SK-MEL-5 (cell line): ENCODE data around the gene TBXAS1. TPM values are rescaled to one million over a fixed set of nuclear protein-coding genes. Genes with fewer than 3 reads are reported as not detected.

Experiments
- DNase-seq: peaks from one replicate; pipeline ENCODE4 v3.0.0-alpha.2; 2016; ENCODE audit warnings: low read depth, low spot score
- in situ Hi-C: cut with HindIII; loops from 2 replicates; pipeline ENCODE4 v1.10.0; 2016; ENCODE audit warnings: low sequenced_read_pairs, high pct_unique_total_duplicates, low pct_unique_long_range_greater_than_20kb
- total RNA-seq: library from RNA; depleted of rRNA; stranded (reverse); fragments of >200 nt; shearing (Covaris generic); gene quantifications from 2 replicates; pipeline ENCODE4 v1.2.3, GENCODE V29; 2014

TBXAS1 gene
- total RNA-seq, 1 experiment from 2014 or later = 3.4 TPM

DNA sequence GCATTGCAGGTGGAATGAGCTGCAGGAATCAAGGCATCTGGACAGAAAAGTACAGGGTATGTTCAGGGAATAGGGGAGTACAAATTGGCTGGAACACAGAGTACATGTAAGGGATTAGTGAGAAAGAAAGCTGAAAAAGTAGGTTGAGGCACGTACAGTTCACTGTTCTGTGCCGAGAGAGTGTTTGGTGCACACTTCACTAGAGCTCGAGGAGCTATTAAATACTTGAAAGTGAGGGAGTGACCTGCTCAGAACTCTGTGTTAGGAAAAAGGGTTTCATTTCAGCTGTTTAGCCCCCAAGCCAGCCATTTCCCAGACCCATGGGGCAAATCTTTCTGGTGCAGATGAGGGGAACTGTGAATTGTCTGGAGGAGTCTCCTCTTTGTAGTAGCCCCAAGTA, 115.2 kb downstream of the TBXAS1 start:
- no peak for DNase-seq
- in situ Hi-C loops = no loop called here

DNA sequence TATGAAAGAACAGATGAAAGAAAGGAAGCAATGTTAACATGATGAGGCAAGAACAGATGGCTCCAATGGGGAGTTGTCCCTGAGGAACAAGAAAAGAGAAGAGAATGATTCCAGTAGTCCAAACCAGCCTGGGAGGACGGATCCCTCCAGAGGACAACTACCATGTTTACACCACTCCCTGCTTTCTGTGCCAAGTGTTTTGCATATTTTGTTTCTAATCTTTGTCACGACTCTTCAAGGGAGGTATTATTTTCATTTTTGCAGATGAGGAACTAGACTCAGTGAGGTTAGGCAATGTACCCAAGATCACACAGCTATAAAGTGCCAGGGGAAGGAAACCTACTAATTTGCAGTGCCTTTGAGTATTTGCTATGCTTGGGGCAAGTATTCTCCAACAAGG, 117.5 kb downstream of the TBXAS1 start:
- in situ Hi-C loops = no loop called here
- DNase-seq = no peak

DNA sequence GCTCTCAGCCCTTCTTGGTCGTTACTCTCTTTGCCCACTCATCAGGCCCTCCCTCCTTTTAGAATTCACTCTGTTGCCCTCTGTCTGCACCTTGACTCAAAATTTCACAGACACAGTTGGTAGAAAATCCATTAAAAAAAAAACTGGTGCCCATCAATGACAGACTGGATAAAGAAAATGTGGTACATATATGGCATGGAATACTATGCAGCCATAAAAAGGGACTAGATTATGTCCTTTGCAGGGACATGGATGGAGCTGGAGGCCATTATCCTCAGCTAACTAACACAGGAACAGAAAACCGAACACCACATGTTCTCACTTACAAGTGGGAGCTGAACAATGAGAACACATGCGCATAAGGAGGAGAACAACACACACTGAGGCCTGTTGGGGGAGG, 118.0 kb downstream of the TBXAS1 start:
- no peak for DNase-seq
- in situ Hi-C loops = no loop called here

DNA sequence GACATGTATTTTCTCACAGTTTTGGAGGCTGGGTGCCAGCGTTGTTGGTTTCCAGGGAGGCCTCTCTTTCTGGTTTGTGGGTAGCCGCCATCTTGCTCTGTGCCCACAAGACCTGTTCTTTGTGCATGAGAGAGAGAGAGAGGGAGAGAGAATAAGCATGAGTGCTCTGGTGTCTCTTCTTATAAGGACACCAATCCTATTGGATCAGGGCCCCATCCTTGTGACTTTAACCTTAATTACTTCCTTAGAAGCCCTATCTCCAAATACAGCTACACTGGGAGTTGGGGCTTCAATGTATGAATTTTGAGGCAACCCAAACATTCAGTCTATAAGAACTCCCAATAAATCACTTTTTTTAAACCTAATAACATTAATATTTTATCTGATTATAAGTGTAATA, 119.1 kb downstream of the TBXAS1 start:
- in situ Hi-C loops = no loop called here
- DNase-seq = no peak

DNA sequence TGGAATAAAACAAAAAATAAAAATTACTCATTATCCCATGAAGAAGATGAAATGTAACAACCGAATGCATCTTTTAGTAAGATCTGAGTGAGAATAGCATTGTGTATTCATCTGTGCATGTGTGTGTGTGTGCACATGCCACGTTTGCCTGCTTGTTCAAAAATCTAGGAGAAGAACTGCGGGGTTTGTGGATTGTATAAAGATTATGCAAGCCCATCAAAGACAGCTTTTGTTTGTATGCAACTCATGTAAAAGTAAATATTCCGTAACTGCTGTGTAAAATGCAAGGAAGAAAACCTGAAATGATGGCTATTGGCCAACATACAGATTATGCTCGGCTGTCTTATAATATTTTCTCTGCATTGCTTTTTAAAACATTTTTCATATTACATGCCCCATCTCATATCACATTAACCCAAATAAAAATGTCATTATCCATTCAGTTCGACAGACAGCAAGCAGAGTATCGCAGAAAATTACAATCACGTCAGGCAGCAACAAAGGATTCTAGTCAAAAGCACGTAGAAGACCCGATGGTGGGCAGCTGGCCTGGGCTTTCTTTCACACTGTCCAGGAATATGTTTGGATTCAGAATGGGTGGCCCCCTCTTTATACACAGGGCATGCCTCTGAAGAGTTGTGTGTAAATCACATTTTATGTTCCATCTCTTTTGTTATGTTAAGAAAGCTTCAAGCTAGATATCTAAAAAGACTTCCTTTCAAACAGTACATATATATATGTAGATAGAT, 119.7 kb downstream of the TBXAS1 start:
- DNase-seq = no peak
- in situ Hi-C loops = no loop called here

DNA sequence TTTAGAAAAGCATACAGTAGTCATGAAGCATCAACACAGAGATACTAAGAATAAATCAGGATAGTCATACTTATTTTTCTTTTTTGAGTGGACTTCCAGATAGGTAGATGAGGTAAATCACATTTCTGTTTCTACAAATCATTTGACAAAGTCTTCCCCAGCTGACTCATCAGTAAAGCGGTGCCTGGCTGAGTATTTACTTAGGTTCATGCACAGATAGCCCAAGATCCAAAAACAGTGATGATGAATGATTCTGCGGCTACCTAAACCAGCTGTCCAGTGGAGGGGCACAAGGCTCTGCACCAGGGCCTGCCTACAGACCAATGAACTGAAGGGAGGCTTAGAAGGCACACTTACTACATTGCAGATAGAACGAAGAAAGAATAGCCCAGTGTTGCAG, 120.6 kb downstream of the TBXAS1 start:
- DNase-seq = no peak
- in situ Hi-C loops = no loop called here

DNA sequence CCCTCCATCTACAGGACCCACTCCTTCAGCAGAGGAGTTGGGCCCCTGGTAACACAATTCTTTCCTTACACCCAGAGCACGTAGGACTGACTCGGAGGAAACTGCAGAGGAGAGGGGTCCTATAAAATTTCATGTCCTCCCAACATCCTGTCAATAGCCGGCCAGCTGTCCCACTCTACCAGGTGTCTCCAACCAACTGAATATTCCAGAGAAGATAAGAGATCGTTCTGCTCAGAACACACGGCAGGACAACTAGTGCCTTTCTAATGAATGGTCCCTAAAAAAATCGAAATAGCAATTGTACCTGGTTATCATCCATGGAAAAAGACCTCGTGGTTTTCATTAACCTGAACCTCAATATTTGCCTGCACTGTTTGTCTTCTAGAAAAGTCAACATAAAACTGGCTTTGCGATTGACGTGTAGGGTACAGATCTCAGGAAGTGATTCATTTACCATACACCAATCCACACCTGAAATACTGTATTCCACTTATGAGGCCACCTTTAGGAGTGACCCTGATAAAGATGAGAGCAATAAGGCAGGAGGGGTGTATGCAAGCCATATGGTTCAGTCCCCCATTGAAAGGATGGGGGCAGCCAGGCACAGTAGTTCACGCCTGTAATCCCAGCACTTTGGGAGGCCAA, 121.9 kb downstream of the TBXAS1 start:
- DNase-seq = no peak
- in situ Hi-C loops = no loop called here

DNA sequence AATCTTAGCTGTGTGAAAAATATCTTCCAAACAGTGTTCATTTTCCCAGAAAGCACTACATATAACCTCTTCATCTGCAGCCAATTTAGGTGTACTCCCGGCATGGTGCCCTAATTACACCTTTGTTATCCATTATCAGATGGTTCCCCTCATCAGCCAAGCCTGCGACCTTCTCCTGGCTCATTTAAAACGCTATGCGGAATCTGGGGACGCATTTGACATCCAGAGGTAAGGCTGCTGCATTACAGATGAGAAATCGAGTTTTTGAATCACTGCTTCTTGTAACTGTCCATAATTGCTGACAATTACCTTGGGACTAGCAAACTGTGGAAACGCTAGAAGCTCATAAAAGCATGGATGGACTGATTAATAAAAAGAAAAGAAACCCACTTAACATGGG, 124.2 kb downstream of the TBXAS1 start:
- no peak for DNase-seq
- in situ Hi-C loops = no loop called here

DNA sequence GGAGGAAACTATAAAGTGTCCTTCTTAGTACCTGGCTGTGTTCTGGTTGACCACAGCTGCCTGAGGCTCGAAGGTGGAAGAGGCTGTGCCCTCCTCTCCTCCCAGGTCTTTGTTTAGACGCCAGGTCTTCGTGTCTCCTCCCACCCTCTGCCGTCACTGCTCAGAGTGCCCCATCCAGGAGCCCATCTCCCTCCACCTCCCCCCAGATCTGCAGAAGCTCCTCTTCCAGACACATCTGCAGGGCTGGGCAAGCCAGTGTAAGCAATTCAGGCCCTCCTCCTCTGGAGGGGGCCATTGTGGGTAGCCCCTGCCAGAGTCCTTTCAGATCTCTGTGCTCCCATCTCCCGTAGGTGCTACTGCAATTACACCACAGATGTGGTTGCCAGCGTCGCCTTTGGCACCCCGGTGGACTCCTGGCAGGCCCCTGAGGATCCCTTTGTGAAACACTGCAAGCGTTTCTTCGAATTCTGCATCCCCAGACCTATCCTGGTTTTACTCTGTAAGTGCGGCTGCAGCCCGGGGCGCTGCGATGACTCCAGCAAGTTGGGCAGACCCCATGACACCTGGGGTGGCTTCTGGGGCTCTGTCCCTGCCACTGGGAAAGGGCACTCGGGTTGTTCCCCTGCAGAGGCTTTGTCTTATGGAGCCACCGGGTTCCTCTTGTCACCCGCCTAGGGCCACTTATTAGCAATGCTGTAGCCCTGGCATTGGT, 126.2 kb downstream of the TBXAS1 start:
- in situ Hi-C loops = no loop called here
- no peak for DNase-seq

DNA sequence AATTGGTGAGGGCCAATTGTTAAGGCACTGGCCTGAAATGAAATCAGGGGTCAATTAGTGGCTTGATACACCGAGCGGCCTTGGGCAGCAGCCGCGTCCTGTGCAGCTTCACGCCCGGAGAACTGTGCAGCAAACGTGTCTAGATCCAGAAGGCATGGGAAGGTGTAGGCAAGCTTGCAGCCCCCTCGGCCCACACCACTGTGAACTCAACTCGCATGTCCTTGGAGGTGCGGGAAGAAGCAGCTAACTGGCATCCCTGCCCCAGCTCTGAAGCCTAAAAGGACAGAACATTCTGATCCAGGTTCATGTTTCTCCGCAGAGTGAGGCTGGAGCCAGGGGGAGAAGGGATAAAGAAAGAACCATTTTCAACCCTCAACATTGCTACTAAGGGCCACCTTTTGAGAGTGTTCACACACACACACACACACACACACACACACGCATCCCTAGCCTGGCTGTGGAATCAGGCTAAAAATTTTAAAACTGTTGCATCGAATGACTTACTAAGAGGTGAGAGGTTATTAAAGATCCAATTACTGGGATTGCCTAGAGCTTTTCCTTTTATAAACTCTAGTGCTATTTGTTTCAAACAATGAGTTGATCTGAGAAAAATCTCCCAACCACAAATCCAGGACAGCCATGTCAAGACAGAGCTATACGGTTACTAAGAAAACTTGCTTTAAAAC, 129.7 kb downstream of the TBXAS1 start:
- in situ Hi-C loops = no loop called here
- DNase-seq = no peak

DNA sequence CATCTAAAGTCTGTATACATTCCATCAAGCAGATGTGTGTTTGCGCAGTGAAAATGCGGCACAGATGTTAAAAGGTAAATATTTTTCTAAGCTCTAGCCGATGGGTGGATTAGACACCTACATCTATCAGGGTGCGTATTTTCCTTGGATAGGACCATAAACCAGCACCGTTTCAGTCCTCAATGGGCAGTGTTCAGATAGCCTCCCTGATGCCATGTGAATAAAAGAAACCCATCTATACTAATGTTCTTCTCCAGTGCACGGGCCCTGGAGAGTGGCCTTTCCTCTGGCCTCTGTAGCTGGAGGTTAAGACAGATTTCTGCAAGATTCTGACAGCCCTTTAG, 130.2 kb downstream of the TBXAS1 start:
- in situ Hi-C loops = no loop called here
- DNase-seq = no peak

DNA sequence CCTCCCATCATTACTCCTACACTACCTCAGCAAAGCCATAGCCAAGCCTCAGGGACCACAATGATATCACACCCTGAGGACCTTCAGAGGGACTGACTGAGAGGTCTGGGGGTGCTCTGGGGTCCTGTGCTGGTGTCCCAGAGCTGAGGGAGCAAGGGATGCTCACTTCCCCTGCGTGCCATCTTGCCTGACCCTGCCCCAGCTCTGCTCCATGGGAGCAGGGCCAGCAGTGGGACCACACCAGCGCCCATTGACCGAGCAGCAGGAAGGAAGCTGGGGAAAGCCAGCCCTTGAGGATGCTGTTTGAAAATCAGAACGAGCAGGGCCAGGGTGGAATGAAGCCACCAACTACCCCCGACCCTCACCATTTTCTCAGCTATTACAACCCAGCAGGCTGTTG, 130.7 kb downstream of the TBXAS1 start:
- in situ Hi-C loops = no loop called here

DNA sequence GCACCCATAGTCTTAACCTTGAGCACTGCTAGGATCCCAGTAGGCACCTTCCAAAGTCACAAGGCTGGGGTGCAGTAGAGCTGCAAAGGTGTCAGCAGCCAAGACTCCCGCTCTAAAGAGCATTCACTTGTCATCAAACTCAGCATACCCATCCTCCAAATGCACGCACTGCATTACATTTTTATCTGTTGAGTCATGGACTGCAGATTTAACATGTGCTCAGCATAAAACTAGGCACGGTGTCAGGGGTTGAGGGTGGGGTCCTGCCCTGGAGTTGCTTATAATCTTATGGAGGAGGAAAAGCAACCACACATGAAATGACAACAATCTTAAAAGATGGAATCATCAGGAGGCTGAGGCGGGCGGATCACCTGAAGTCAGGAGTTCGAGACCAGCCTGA, 131.1 kb downstream of the TBXAS1 start:
- no peak for DNase-seq
- in situ Hi-C loops = no loop called here

More for the DNA sequence above, 130.7 kb downstream of the TBXAS1 start:
- DNase-seq = no peak

DNA sequence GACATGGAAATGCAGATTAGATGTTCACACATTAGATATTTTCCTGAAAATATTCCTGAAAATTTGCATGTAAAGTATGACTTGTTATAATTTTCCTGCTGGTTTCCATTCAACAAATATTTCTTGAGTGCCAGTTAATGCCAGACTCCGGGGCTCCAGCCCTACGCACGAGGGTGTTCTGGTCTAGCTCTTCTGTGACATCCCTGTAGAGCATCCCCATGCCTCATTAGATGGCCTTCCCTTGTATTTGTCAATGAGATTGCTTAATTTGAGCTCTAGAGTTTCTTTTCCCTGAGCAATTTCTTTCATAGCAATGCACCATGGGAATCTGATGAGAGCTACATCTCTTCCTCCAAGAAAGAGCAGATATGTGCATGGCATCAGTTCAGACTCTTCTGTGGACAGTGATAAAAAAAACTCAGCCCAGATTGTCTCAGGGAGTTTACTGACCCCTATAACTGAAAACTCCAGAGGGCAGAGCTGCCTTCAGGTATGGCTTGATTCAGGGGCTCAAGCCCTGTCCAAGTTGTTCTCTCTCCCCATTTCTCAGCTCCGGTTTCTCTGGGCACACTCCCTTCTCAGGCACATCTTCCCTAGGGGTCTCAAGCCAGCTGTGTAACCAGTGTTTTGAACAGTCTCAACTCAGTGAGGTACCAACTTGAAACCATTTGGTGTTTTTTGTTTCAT, 137.0 kb downstream of the TBXAS1 start:
- DNase-seq = no peak
- in situ Hi-C loops = no loop called here

DNA sequence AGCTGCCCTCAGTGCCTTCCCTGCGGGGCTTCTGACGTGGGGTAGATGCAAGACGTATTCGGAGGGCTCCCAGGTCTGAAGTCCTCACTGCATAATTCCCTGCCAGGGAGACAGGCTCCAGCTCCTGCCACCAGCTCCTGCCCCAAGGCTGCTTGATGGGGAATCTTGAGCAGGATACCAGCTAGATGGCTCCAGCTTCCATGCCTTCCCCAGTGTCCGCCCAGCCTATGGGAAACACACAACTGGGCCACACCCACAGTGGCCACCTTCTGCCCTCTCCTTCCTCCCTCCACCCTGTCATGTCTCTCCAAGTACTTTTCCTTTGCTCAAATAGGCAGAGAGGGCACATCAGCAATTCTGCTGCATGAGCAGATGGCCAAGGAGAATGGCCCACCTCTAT, 137.9 kb downstream of the TBXAS1 start:
- in situ Hi-C loops = no loop called here
- DNase-seq = no peak

DNA sequence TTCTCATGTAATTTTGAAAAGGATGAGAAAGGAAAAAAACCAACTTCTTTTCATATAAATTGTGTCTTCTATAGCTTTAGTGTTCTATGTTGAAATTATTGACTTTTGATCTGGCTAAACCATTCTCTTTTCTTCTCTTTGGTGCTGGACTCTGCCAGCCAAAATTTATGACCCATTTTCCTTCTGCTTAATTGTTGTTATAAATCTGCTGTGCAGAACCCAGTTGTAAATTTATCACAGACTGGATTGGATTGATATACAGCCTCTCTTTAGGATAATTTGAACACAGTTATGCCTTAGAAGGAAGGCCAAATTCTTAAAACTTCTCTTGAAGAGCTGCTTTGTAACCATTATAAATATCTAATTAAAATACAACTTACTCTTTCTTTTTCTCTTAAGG, 139.9 kb downstream of the TBXAS1 start:
- DNase-seq = no peak
- in situ Hi-C loops = no loop called here

DNA sequence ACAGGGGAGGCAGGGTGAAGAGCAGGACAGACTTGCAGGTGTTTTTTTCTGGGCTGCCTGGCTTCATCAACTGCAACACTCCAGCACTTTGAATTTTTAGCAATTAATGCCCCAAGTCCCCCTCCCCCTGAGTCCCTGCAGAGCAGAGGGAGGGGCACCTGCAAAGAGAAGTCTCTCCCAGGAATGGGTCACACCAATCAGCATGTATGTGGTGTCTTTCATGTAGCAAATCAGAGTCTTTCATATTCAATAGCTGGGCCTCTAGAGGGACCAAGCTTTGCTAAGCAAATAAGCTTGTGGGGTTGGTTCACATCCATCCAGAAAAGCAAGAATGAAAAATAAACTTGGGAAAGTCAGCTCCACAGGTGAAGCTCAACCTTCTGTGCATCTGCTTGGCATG, 143.0 kb downstream of the TBXAS1 start:
- DNase-seq = no peak
- in situ Hi-C loops = no loop called here
